NAMALWA (cell line): ENCODE data around the gene ABCB9.
"Not testable (repeated sequence)": the region's sequence is repeated elsewhere in the genome, so short reads cannot be mapped to it uniquely, and the experiment has no call there.

Experiments
- DNase-seq: peaks from one replicate; pipeline ENCODE4 v3.0.0-alpha.2; 2015; ENCODE audit warnings: low spot score

The ABCB9 gene

DNA sequence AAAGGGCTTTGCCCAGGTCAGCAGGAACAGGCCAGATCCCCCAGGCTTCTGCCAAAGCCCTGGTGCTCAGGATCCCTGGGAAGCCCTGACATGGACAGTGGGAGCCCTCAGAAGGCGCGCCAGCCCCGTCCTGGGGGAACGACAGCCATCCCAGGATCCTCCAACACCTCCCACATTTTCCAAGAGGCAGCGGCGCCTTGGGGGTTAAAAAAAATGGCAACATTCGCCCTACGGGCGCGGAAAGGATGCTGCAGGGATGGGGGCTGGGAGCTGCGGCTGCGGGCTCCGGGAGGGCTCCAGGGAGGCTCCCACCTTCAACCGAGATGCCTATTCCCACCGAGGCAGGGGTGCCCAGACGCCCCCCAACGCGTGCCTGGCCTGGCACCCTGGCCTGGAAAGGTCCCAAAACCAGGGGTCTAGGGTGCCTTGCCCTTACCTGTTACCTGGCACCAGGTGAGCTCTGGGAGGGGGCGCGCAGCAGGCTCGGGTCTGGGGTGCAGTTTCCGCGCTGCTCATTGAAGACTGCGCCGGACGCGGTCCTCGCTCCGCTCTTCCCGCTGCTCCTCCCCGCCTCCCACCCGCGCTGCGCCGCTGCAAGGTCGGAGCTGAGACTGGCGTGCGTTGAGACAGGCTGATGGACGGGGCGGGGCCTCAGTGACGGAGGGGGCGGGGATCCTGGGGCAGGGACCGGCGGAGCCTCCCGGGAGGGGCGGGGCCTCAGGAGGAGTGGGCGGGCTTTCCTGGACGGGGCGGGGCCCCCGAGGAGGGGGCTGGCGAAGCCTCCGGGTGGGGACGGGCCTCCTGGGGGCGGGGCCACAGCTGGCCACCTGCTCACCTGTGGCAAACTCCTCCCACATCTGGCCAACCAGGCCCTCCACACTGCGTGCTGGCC lies at the start of gene ABCB9:
ABCB9 (minus strand) TSS at position 613 of the 892 bp plus-strand sequence. CDS start 6,228 bp downstream, outside the sequence.
- DNase-seq: peak; percentile 93

DNA sequence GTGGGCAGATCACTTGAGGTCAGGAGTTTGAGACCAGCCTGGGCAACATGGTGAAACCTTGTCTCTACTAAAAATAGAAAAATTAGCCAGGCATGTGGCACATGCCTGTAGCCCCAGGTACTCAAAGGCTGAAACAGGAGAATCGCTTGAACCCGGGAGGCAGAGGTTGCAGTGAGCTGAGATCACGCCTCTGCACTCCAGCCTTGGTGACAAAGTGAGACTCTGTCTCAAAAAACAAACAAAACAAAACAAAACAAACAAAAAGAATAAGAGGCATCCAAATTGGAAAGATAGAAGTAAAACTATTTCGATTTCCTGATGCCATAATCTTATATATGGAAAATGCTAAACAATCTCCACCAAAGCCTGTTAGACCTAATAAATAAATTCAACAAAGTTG lies 48.2 kb upstream of the ABCB9 start:
- DNase-seq: not testable (repeated sequence)

GRCh38 chr12:123013185-123014095 lies 47.2 kb upstream of the ABCB9 start:
- no peak for DNase-seq

DNA sequence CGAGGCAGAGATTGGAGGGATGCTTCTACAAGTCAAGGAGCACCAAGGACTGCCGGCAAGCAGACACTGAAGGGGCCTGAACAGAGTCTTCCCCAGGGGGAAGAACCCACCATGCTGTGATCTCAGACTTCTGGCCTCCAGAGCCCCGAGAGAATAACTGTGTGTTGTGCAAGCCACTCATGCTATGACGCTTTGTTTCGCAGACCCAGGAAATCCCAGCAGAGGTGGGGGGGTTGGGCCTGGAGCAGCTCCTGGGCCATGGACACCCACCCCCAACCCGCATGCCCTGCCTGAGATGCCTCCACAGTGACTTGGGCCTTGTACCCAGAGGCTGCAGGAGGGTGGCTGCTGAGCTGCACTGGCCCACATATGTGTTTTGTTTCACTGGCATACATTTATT lies 45.4 kb upstream of the ABCB9 start:
- DNase-seq: no peak

- no peak for DNase-seq
Measured at GRCh38 chr12:123010681-123011080, 44.4 kb upstream of the ABCB9 start.

- no peak for DNase-seq
Measured at GRCh38 chr12:123010110-123010509, 43.8 kb upstream of the ABCB9 start.

DNA sequence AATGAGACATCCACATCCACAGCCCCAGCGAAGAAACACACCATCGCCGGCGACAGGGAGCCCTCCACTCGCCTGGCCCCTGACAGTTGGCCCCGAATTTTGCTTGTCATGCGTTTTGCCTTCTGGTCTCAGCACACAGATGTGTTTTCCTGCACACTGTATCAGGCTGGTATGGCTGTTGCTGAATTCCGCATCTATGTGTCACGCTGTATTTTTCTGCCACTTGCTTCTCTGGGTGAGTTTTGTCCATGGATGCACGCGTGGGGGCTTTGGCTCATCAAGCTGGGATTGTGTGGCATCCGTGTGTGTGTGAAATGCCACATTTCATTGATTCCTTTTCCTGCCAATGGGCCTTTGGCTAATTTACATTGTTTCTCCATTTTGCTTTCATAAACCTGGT lies 40.7 kb upstream of the ABCB9 start:
- DNase-seq: no peak

- no peak for DNase-seq
Measured at GRCh38 chr12:123005081-123005626, 38.9 kb upstream of the ABCB9 start.

- DNase-seq: no peak
Measured at GRCh38 chr12:123004287-123004686, 38.0 kb upstream of the ABCB9 start.

- DNase-seq: no peak
Measured at GRCh38 chr12:123003257-123003656, 37.0 kb upstream of the ABCB9 start.

DNA sequence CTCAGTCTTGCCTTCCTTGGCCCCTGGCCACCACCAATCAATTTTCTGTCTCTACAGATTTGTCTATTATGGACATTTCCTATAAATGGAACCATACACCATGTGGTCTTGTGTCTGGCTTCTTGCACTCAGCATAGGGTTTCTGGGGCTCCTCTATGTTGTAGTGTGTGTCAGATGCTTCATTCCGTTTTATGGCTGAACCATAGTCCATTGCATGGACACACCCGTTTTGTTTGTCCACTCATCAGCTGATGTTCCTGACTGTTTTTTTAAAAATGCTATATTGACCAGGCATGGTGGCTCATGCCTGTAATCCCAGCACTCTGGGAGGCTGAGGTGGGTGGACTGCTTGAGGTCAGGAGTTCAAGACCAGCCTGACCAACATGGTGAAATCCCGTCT lies 35.2 kb upstream of the ABCB9 start:
- no peak for DNase-seq

GRCh38 chr12:123000578-123000977 lies 34.3 kb upstream of the ABCB9 start:
- DNase-seq: no peak

DNA sequence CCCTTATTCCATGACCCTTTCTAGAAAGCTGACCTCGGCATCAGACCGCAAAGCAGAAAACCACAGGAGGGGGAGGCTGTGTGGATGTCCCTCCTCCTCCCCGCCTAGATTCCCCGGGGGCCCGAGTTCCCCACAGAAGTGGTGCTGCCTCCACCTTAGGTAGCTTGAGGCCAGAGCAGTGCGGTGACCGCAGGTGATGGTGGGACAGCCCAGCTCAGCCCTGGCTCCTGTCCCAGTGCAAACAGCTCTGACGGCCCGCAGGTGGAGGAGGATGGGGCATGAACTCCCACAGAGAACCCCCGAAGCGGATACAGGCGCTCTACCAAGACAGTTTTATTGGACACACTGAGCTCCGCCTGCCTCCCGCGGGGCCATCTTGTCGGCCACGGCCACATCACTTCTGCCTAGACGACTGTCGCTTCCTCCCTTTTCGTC lies 33.7 kb upstream of the ABCB9 start:
- DNase-seq: no peak

DNA sequence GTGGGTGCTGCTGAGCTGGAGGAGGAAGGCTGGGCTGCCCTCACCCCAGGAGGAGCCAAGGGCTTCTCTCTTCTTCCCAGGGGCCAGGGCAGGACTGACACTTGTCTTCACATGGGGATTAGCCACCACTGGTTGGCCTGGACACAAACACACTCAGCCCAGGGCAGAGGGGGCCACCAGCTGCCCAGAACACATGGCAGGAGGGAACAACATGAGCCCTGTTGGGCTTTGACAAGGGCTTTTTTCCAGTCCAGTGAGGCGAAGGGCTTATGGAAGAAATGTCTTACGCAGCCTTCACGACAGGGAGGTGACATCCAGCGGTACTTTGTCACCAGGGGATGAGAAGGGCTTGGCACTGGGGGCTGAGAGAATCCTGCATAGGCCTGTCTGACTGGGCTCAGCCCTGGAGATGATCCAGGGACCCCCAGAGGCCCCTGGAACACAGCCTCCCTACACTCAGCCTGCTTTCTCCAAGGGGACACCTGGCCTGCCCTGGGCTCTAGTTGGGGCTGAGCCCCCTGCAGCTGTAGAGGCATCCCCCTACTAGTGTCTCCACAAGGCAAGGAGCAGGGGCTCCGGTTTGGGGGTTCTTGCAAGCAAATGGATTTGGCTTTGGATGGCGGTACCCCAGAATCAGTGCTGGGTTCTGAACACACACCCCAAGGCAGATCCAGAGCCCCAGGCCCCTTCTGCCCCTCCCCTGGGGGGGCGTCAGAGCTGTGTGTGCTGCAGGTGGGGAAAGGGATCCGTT lies 33.1 kb upstream of the ABCB9 start:
- DNase-seq: no peak

GRCh38 chr12:122998316-122998715 lies 32.1 kb upstream of the ABCB9 start:
- DNase-seq: no peak

- DNase-seq: no peak
Measured at GRCh38 chr12:122997343-122998250, 31.3 kb upstream of the ABCB9 start.

- no peak for DNase-seq
Measured at GRCh38 chr12:122996621-122997342, 30.5 kb upstream of the ABCB9 start.

DNA sequence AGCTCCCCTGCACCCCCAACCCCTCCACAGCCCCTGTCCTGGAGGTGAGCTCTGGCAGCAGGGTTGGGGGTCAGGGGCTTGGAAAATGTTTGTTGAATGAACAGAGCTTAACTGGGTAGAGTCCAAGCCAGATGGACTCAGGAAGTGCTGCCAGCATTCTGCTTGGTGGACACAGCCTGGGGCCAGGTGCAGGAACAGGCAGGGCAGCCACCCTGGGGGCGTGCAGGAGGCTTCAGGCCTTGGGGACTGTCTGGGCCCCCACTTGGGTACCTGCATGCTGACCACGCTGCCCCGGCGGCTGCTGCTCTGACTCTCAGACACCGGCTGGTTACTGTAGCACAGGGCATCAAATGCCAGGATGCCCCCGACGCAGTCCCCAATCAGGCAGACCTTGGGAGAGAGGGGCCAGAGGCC lies 29.9 kb upstream of the ABCB9 start:
- DNase-seq: no peak

GRCh38 chr12:122995503-122996187 lies 29.4 kb upstream of the ABCB9 start:
- no peak for DNase-seq
